Tibial artery (tissue), 4 donors: ENCODE results near the gene GNB3.

ENCODE experiments used
- DNase-seq, 2 donors: peaks; one replicate each; pipeline ENCODE4 v3.0.0-alpha.2; 2019
- H3K27ac ChIP-seq, 2 donors: fragments of 200-600 bp; sonication (generic) in 1 of 2; 1 replicate in 1 of 2; 2 replicates in 1 of 2; pipeline ENCODE4 v1.5.1; 2018 to 2019; ENCODE audit warnings: mild to moderate bottlenecking in 1 of 2
- H3K27me3 ChIP-seq, 2 donors: fragments of 200-600 bp; sonication (generic) in 1 of 2; one replicate each; pipeline versions ENCODE4 v1.5.1 to v1.6.0; 2016 to 2019
- H3K36me3 ChIP-seq, 3 donors: fragments of 200-600 bp; sonication (generic) in 2 of 3; one replicate each; pipeline ENCODE4 v1.5.1; 2016 to 2019; ENCODE audit warnings: mild to moderate bottlenecking in 2 of 3
- H3K4me1 ChIP-seq, 4 donors: fragments of 200-600 bp; sonication (generic) in 2 of 4; 1 replicate in 3 of 4; 2 replicates in 1 of 4; pipeline ENCODE4 v1.5.1; 2016 to 2019
- H3K4me3 ChIP-seq, 2 donors: fragments of 200-600 bp; sonication (generic) in 1 of 2; 1 replicate in 1 of 2; 2 replicates in 1 of 2; pipeline ENCODE4 v1.5.1; 2018 to 2019; ENCODE audit warnings: mild to moderate bottlenecking in 2 of 2
- H3K9me3 ChIP-seq, 3 donors: fragments of 200-600 bp; sonication (generic) in 1 of 3; one replicate each; pipeline ENCODE4 v1.5.1; 2016 to 2019
- intact Hi-C: fragments of 100-400 bp; cut with DNase I; formaldehyde crosslinking; loops from one replicate; pipeline ENCODE4 v1.15.0; 2023; ENCODE audit warnings: low total_unique reads
- TF ChIP-seq, protein P1 (sequence below), 2 experiments: fragments of 200-600 bp in 1 of 2; fragments of 450-650 bp in 1 of 2; IDR thresholded peaks; one replicate each; pipeline ENCODE4 v1.5.1; 2017 to 2019; ENCODE audit warnings: antibody characterized with exemption in 2 of 2, mild to moderate bottlenecking in 1 of 2, moderate library complexity in 1 of 2

The GNB3 gene

DNA sequence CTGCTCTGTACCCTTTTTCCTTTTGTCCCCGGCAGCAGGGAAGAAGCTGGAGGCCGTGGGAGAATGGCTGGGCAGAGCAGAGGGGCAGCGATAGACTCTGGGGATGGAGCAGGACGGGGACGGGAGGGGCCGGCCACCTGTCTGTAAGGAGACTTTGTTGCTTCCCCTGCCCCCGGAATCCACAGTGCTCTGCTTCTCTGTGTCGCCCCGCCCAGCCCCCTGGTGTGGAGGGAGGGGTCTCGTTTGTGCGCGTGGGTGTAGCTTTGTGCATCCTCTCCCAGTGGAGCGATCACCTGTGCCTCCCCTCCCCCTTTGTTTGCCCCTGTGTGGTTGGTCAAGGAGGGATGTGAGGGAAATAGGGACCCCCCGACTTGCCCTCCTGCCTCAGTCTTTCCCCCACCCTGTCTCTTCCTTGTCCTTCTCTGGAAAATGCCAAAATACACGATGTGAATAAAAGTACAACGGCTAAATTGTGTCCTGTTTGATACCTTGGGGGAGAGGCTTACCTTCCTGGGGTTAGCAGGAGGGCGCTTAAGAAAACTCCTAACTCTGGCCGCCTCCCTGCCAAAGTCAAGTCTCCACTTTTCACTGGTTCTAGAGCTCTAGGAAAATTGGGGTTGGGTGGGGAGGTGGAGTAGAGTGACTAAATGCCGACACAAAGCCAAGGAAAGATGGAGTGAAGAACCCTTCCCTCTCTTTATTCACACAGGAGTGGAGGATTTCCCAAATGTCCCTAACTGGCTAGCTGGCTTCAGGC lies 25.6 kb downstream of the GNB3 start:
- intact Hi-C loops, result loop anchor here (5.0 kb wide), 2 partner anchors 76 to 101 kb away; partner anchors contain the start of genes C12orf57 and RNU7-1
- Histone ChIP-seq H3K4me1 (peaks cover 0 to 42% (median 35%) of the 10 kb centered on the region in 4 donors), H3K4me3 (peak overlapping the region; percentile 94 to 100), H3K9me3 (no peaks in the 10 kb centered on the region), H3K36me3 (peaks cover 38 to 68% (median 48%) of the 10 kb centered on the region in 3 donors), H3K27me3 (no peaks in the 10 kb centered on the region), H3K27ac (peak overlapping the region; percentile 99 to 100)
- TF ChIP-seq, protein P1, sequence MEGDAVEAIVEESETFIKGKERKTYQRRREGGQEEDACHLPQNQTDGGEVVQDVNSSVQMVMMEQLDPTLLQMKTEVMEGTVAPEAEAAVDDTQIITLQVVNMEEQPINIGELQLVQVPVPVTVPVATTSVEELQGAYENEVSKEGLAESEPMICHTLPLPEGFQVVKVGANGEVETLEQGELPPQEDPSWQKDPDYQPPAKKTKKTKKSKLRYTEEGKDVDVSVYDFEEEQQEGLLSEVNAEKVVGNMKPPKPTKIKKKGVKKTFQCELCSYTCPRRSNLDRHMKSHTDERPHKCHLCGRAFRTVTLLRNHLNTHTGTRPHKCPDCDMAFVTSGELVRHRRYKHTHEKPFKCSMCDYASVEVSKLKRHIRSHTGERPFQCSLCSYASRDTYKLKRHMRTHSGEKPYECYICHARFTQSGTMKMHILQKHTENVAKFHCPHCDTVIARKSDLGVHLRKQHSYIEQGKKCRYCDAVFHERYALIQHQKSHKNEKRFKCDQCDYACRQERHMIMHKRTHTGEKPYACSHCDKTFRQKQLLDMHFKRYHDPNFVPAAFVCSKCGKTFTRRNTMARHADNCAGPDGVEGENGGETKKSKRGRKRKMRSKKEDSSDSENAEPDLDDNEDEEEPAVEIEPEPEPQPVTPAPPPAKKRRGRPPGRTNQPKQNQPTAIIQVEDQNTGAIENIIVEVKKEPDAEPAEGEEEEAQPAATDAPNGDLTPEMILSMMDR (IDR thresholded peaks at IDR 0.05), result no peak
- DNase-seq, result peak in 1 of 2 donors; percentile 75

DNA sequence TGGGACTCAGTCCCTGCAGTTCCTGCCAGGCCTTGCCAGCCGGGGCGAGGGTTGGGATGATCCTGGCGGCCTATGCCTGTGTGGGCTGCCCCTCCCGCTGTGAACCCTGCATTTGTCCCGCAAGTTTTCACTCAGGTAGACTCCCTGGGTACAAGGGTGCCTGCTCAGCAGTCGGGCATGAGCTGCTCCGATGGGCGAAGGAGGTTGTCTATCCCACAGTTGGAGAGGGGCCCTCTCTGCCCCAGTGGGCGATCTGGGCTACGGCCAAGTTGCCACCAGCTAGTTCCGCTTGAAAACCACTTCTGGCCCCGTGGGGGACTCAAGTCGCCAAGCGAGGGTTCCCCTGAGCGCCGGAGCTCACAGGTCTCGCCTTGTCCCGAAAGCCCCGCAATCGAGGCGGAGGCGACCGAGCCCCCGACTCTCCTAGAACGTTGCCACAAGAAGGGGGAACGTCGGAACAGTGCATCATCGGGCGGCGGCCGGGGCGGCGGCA lies 26.2 kb downstream of the GNB3 start:
- intact Hi-C loops, result loop anchor here (5.0 kb wide), 2 partner anchors 75 to 100 kb away; partner anchors contain the start of genes C12orf57 and RNU7-1
- Histone ChIP-seq H3K4me3 (peak overlapping the region; percentile 94 to 100), H3K27ac (peak overlapping the region; percentile 99 to 100), H3K36me3 (peaks cover 35 to 64% (median 45%) of the 10 kb centered on the region in 3 donors), H3K9me3 (no peaks in the 10 kb centered on the region), H3K4me1 (peaks cover 0 to 48% (median 41%) of the 10 kb centered on the region in 4 donors), H3K27me3 (no peaks in the 10 kb centered on the region)
- TF ChIP-seq, protein P1 (IDR thresholded peaks at IDR 0.05), result no peak
- peak; percentile 83 to 85 for DNase-seq

DNA sequence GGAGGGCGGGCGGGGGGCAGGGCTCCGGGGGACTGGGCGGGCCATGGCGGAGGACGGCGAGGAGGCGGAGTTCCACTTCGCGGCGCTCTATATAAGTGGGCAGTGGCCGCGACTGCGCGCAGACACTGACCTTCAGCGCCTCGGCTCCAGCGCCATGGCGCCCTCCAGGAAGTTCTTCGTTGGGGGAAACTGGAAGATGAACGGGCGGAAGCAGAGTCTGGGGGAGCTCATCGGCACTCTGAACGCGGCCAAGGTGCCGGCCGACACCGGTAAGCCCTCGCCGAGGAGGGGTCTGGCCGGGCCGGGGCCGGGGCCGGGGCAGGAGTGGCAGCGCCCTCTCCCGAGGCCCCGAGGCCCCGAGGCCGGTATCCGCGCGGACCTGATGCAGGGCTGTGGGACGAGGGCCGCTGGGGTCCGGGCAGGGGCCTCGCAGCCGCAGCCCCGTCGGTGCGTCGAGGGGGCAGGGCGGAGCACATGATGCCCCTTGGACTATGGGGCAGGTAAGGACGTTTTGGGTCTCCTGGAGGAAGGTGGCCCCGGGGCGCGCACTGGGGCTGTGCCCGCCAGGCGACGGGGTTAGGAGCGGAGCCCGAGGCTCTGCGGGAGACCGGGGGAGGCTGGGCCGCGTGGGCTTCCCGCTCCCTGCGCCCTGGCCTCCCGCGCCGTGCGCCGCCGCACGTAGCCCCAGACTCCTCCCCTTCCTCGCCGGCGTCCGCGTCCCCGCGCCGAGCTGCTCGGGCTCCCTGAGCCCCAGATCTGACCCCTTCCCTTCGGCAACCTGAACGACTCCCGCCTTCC lies 26.9 kb downstream of the GNB3 start, which contains the start of gene TPI1:
TPI1 (plus strand) TSS at position 119 of the 798 bp plus-strand sequence; CDS start at position 155, 36 bp downstream.
- H3K9me3 ChIP-seq, result no peaks in the 10 kb centered on the region
- TF ChIP-seq, protein P1 (IDR thresholded peaks at IDR 0.05), result peak in 1 of 2 experiments; percentile 6
- peaks cover 0 to 55% (median 44%) of the 10 kb centered on the region in 4 donors for H3K4me1 ChIP-seq
- no peaks in the 10 kb centered on the region for H3K27me3 ChIP-seq
- peak within 1 kb of the TSS; percentile 94 to 100 for H3K4me3 ChIP-seq
- DNase-seq, result peak in 1 of 2 donors; percentile 94
- intact Hi-C loops, result loop anchor here (5.0 kb wide), 2 partner anchors 75 to 100 kb away; partner anchors contain the start of genes C12orf57 and RNU7-1
- peaks cover 28 to 58% (median 43%) of the 10 kb centered on the region in 3 donors for H3K36me3 ChIP-seq
- peak within 1 kb of the TSS; percentile 99 to 100 for H3K27ac ChIP-seq

DNA sequence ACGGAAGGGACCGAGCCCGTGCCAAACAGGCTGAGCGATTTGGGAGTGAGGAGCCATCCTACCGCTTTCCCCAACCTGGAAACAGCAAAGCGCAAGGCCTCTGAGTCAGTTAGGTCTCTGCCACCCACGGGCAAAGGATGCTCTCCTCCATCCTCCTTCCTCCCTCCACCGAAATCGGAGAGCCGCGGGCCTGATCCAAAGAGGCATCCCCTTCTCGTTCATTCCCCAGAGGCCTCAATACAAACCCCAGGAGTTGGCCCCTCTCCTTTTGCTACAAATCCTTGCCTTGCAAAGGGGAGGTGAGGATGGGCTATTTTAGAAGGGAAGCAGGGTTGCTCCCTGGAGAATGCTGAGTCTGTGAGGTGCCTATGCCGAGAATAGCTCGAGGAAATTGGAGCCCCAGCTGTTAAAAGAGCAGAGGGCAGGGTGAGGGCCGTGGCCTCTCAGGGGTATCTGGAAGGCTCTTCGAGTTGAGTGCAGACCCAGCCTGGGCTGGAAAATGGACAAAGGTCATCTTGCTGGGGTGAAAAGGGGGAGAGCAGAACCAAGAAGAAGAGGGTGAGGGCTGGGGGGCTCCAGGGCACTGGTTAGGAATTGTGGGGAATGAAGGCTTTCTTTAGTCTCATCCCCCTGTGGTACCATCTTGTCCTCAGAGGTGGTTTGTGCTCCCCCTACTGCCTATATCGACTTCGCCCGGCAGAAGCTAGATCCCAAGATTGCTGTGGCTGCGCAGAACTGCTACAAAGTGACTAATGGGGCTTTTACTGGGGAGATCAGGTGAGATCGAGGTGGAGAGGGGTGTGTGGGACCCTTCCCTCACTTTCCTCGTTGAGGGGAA lies 27.7 kb downstream of the GNB3 start:
- no peak for DNase-seq
- intact Hi-C loops, result loop anchor here (5.0 kb wide), 2 partner anchors 74 to 99 kb away; partner anchors contain the start of genes C12orf57 and RNU7-1
- peaks cover 20 to 50% (median 35%) of the 10 kb centered on the region in 3 donors for H3K36me3 ChIP-seq

More for the DNA sequence above, 27.7 kb downstream of the GNB3 start:
- Histone ChIP-seq H3K9me3 (no peaks in the 10 kb centered on the region), H3K27me3 (no peaks in the 10 kb centered on the region), H3K27ac (peak overlapping the region; percentile 99 to 100), H3K4me3 (peak overlapping the region; percentile 94 to 100), H3K4me1 (peaks cover 0 to 56% (median 44%) of the 10 kb centered on the region in 4 donors)
- TF ChIP-seq, protein P1 (IDR thresholded peaks at IDR 0.05), result no peak
